ENCODE data around the gene TMEM18.

TMEM18 gene

DNA sequence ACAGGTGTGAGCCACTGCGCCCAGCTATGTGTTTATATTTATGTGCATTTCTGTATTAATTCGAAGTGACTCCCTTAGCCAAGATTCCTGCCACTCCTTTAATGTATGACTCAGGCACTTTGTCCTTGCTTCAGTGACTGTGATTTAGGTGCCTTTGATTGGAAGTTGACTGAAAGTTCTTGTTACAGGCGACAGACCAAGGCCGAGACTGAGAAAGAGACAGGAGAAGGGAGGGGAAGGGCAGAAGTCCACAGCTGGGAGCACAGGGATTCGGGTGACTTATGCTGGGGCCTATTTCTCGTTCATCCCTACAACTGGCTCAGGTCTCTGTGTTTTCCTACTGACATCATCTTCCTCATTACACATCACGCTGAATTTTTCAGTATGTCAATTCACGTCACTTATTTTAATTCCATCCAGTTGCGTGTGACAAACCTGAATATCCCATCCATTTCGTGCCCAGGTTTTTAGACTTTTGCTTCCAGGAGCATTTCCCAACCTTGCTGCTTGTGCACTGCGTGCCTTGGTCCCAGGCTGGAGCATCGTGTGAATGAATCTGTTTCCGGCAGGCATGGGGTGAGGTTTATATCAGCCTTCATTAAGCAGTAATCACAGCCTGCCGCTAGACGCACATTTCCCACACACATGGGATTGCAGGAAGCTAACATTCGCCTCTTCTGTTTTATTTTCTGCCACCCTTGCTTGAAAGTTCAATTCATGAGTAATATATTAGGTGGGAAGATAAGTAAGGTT, 42.4 kb downstream of the TMEM18 start:
- DNase-seq (ENCODE audit: low read depth), result no peak

GRCh38 chr2:634041-634440, 43.2 kb downstream of the TMEM18 start:
- DNase-seq (ENCODE audit: low read depth), result no peak

GRCh38 chr2:633371-633770, 43.8 kb downstream of the TMEM18 start:
- no peak for DNase-seq (ENCODE audit: low read depth)

DNA sequence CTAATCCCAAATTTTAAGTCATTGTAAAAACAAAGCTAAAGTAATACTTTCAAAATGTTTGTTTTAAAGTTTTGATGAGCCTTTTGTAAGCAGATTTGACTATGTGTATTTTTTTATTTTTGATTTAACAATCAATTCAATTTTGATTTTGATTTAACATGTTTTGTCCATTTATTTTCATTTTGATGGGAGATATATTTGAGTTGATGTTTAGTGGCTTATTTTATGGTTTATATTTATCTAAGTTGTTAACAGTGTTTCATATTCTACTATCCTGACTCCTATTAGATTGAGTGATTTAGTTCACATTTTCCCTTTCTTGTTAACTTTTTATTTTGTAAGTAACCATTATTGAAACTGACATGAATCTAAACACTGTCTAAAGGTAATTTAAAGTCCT, 44.7 kb downstream of the TMEM18 start:
- no peak for DNase-seq (ENCODE audit: low read depth)

GRCh38 chr2:631741-632140, 45.5 kb downstream of the TMEM18 start:
- DNase-seq (ENCODE audit: low read depth), result no peak

GRCh38 chr2:630451-631320, 46.5 kb downstream of the TMEM18 start:
- no peak for DNase-seq (ENCODE audit: low read depth)

DNA sequence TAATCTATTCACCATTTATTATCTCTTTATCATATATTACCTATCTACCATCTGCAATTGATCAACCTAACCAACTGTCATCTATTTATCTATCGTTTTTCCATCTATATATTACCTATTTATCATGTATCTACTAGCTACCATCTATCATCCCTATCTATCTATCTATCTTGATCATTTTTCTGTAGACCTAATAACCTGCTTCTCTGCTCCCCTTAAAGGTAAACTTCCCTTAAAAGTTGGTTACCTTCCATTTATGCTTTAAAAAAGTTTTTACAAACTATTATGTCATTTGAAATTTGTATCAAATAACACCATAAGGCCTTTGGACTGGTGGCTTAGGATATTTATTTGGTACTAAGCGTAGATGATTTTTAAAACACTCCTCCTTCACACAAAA, 47.2 kb downstream of the TMEM18 start:
- DNase-seq (ENCODE audit: low read depth), result no peak

DNA sequence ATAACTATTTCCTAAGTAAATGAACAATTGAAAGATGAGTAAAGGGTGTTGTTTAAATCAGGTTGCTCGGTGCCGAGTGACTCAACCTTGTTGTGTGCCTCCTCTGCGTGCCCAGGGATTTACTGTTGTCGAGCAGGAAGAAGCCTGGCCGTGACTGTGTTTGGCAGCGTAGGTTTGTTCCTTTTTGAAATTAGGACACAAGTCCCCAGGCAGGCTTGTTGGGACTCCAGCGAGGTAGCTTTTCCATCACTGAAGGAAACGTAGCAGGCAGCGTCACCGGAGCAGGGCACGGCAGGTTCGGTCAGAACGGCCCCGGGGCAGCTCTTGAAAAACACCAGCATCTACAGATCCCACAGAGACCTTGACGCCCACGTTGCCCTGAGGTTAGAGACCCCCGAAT, 48.6 kb downstream of the TMEM18 start:
- no peak for DNase-seq (ENCODE audit: low read depth)

- no peak for DNase-seq (ENCODE audit: low read depth)
These were observed 49.2 kb downstream of the TMEM18 start for GRCh38 chr2:627926-628560.

DNA sequence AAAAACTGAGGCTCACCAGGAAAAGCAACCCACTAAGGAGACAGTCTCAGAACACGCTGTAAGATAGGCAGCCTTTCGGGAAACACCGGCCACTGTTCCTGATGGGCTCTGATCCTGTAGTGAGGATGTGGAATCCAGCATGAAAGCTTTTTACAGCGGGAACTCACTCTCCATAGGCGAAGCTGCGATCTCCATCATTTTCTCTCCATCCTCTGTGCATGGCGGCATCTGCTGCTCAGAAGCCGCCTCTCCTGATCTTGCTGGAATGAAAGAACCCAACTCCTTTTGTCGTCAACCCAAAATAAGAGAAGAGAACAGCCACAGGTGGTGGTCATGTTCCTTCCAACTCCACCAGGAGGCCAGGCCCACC, 49.9 kb downstream of the TMEM18 start:
- DNase-seq (ENCODE audit: low read depth), result no peak

DNA sequence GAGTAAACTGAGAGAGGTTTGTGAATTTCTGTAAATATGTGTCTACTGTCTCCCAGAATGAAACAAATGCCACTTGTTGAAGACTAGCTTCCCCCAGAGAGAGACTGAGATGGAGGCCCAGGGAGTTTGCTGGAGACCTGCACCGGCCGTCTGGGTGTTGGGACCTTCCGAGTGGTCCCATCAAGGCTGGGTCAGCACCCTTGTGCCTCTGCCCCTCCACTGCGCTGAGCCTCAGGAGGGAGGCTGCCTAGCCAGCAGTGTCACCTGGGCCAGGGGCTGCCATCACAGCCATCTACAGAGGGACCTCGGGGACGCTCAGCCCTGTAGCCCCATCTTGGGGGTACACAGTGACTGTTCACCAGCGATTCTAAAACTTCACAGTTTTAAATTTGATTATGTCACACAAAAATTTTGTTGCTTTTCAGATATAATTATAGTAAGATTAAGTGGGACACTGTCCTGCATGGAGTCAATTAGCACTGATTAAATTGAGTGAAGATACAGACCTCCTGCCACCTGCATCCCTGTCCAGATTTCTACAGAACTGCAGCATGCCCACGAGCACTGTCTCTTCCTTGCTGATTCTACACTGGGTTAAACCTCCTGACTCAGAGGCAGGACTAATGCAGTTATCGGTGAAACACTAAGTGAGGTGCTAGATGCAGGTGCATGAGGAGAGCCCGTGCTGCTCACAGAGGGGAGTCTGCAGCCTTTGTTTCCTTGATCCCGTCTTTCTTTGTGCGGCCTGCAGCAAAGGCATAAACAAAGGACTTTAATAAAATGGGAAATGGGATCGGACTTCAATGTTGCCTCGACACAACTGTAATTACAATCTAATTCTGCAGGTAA, 50.5 kb downstream of the TMEM18 start:
- no peak for DNase-seq (ENCODE audit: low read depth)

GRCh38 chr2:625415-626333, 51.5 kb downstream of the TMEM18 start:
- DNase-seq (ENCODE audit: low read depth), result no peak

DNA sequence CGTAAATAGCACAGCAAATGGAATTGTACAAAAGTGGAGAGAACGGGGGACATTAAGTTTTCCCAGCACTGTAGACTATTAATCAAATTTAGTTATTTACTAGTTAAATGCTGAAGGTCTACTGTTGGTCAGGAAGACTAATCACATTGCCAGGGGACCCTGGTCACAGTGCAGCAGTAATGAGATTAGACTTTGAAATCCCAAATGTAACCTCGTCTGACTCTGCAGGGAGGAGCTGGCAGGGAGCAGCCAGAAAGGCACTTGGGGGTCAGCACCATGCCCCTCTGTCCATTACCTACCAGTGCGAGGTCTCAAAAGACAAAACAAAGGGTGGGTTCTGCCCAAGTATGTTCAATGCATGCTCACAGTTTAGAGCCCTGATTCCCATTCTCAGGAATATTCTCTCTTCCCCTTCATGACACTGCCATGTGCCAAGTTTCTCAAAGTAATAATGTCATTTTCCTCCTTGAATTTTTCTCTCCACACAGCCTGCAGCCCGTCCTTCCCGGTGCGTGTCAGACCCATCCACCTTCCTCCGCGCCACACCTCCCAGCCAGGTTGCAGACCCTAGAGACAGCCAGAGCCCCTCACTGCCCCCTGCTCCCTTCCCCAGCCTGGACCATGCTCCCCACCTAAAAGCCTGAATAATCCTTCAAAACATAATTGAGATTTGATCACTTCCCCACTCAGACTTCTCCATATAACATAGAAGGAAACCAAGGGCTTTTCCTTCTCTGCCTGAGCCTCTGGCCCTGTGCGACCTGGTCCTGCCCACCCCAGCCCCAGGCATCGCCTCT, 52.5 kb downstream of the TMEM18 start:
- DNase-seq (ENCODE audit: low read depth), result no peak

GRCh38 chr2:624096-624495, 53.1 kb downstream of the TMEM18 start:
- DNase-seq (ENCODE audit: low read depth), result no peak

GRCh38 chr2:623130-623922, 53.9 kb downstream of the TMEM18 start:
- DNase-seq (ENCODE audit: low read depth), result no peak

- DNase-seq (ENCODE audit: low read depth), result no peak
These were observed 54.8 kb downstream of the TMEM18 start for GRCh38 chr2:622357-622756.

DNA sequence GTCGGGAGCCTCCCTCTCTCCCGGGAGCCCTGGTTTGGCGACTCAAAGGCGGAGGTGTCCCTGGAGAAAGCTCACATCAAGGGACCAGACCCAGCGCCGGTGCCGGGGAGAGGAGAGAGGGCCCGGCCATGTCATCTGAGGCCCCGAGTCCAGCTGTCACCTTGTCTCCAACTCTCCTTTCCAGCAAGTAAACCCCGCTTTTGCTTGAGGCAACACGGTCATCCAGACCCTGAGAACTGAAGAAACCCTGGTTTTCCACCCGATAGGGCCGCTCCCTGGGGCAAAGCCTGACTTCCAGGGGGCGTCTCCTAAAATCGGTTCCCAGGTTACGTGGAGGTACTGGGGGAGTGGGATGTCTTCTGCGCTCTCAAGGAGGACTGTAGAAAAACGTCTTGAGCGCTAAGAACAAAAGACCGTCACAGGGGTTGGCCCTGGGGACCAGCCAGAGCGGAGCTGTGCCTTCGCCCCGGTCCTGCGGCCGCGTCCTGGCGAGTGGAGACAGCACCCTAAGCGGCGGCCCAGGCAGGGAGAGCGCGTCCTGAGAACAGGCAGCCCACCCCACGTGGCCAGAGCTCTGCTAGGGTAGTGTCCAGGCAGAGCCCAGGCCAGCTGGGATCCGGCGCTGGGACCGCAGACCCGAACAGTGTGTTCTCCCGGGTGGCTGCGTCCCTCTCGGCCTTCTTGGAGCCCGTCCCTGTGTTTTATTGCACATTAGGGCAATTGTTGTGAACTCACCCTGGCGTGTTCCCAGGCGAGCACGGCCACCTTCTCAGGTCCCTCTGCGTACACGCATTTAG, 55.7 kb downstream of the TMEM18 start:
- DNase-seq (ENCODE audit: low read depth), result no peak
